H9 (cell line): ENCODE results near the gene KLHL5. TPM values are rescaled to one million over a fixed set of nuclear protein-coding genes. Genes with fewer than 3 reads are reported as not detected.

Source experiments
- DNase-seq: peaks from one replicate; pipeline ENCODE4 v3.0.0-alpha.2; 2017
- H2AFZ ChIP-seq: one replicate; pipeline ENCODE4 v1.6.1; 2013; ENCODE audit warnings: mild to moderate bottlenecking, low read length, control low read depth, moderate library complexity
- H2AK5ac ChIP-seq: 2 replicates; pipeline ENCODE4 v1.6.1; 2013; ENCODE audit warnings: low read length, control low read depth, mixed read lengths; ENCODE audit not compliant: insufficient read length
- H2BK120ac ChIP-seq: one replicate; pipeline ENCODE4 v1.6.1; 2013; ENCODE audit warnings: low read depth, mild to moderate bottlenecking, low read length, control low read depth, inconsistent platforms; ENCODE audit not compliant: poor library complexity, severe bottlenecking
- H2BK12ac ChIP-seq: 2 replicates; pipeline ENCODE4 v1.6.1; 2013; ENCODE audit warnings: low read length, control low read depth, mixed read lengths, low read depth; ENCODE audit not compliant: insufficient read length
- H2BK15ac ChIP-seq: 2 replicates; pipeline ENCODE4 v1.6.1; 2013; ENCODE audit warnings: low read depth, low read length, control low read depth
- H2BK20ac ChIP-seq: one replicate; pipeline ENCODE4 v1.6.1; 2013; ENCODE audit warnings: low read depth, mild to moderate bottlenecking, low read length, control low read depth, inconsistent platforms; ENCODE audit not compliant: poor library complexity, severe bottlenecking
- H2BK5ac ChIP-seq: 2 replicates; pipeline ENCODE4 v1.6.1; 2013; ENCODE audit warnings: low read length, control low read depth, mixed read lengths; ENCODE audit not compliant: insufficient read length
- H3K14ac ChIP-seq: 2 replicates; pipeline ENCODE4 v1.6.1; 2013; ENCODE audit warnings: low read length, control low read depth; ENCODE audit not compliant: insufficient read depth
- H3K18ac ChIP-seq: 2 replicates; pipeline ENCODE4 v1.6.1; 2013; ENCODE audit warnings: low read depth, mild to moderate bottlenecking, mixed read lengths, low read length, control low read depth; ENCODE audit not compliant: insufficient read length
- H3K23ac ChIP-seq: 2 replicates; pipeline ENCODE4 v1.6.1; 2013; ENCODE audit warnings: low read length, control low read depth, mixed read lengths, low read depth; ENCODE audit not compliant: insufficient read length
- H3K23me2 ChIP-seq: 2 replicates; pipeline ENCODE4 v1.6.1; 2013; ENCODE audit warnings: low read depth, mild to moderate bottlenecking, mixed read lengths, low read length, control low read depth; ENCODE audit not compliant: insufficient read length, poor library complexity, severe bottlenecking
- H3K27ac ChIP-seq: 2 replicates; pipeline ENCODE4 v1.5.1; 2013; ENCODE audit warnings: low read length, control low read depth, mixed read lengths, low read depth; ENCODE audit not compliant: insufficient read length
- H3K27me3 ChIP-seq: 2 replicates; pipeline ENCODE4 v1.6.1; 2013; ENCODE audit warnings: low read length, control low read depth, inconsistent platforms; ENCODE audit not compliant: insufficient read depth
- H3K4ac ChIP-seq: 2 replicates; pipeline ENCODE4 v1.6.1; 2013; ENCODE audit warnings: low read depth, mild to moderate bottlenecking, control low read depth, inconsistent platforms, low read length, moderate library complexity
- H3K4me1 ChIP-seq: 2 replicates; pipeline ENCODE4 v1.6.1; 2013; ENCODE audit warnings: low read length, control low read depth, inconsistent platforms; ENCODE audit not compliant: insufficient read depth
- H3K4me2 ChIP-seq: 2 replicates; pipeline ENCODE4 v1.6.1; 2013; ENCODE audit warnings: low read length, control low read depth, mixed read lengths; ENCODE audit not compliant: insufficient read length, insufficient read depth
- H3K56ac ChIP-seq: 2 replicates; pipeline ENCODE4 v1.6.1; 2013; ENCODE audit warnings: low read depth, mild to moderate bottlenecking, mixed read lengths, low read length, control low read depth; ENCODE audit not compliant: insufficient read length
- H3K79me1 ChIP-seq: 2 replicates; pipeline ENCODE4 v1.6.1; 2013; ENCODE audit warnings: low read depth, mild to moderate bottlenecking, moderate library complexity, low read length, control low read depth, inconsistent platforms; ENCODE audit not compliant: insufficient read depth, poor library complexity, severe bottlenecking
- H3K79me2 ChIP-seq: 2 replicates; pipeline ENCODE4 v1.6.1; 2013; ENCODE audit warnings: low read length, control low read depth, inconsistent platforms; ENCODE audit not compliant: insufficient read depth
- H3K9ac ChIP-seq: 2 replicates; pipeline ENCODE4 v1.6.1; 2013; ENCODE audit warnings: low read length, control low read depth, mixed read lengths; ENCODE audit not compliant: insufficient read length; ENCODE audit errors: extremely low read depth
- H3K9me3 ChIP-seq: one replicate; pipeline ENCODE4 v1.6.1; 2013; ENCODE audit warnings: low read depth, low read length, inconsistent platforms; ENCODE audit not compliant: control insufficient read depth
- H3T11ph ChIP-seq: one replicate; pipeline ENCODE4 v1.6.1; 2013; ENCODE audit warnings: mild to moderate bottlenecking, low read length, control low read depth, inconsistent platforms
- H4K20me1 ChIP-seq: one replicate; pipeline ENCODE4 v1.6.1; 2013; ENCODE audit not compliant: control insufficient read depth, insufficient read length, insufficient read depth
- H4K5ac ChIP-seq: 2 replicates; pipeline ENCODE4 v1.6.1; 2013; ENCODE audit warnings: low read depth, mild to moderate bottlenecking, mixed read lengths, low read length, control low read depth; ENCODE audit not compliant: insufficient read length
- H4K8ac ChIP-seq: replicated peaks from 2 replicates; pipeline ENCODE4 v1.6.1; 2013; ENCODE audit warnings: low read length, control low read depth, mixed read lengths, low read depth; ENCODE audit not compliant: insufficient read length
- H4K91ac ChIP-seq: 2 replicates; pipeline ENCODE4 v1.6.1; 2013; ENCODE audit warnings: low read depth, mild to moderate bottlenecking, moderate library complexity, mixed read lengths, low read length, control low read depth; ENCODE audit not compliant: insufficient read length
- H3K27ac Mint-ChIP-seq, 3 experiments: 2 replicates in 2 of 3; 3 replicates in 1 of 3; pipeline ENCODE4 v1.8.0; 2020 to 2021; ENCODE audit warnings: mixed read lengths in 3 of 3, mild to moderate bottlenecking in 1 of 3, moderate library complexity in 1 of 3
- H3K27me3 Mint-ChIP-seq: 2 replicates; pipeline ENCODE4 v1.8.0; 2021; ENCODE audit warnings: low read depth, mild to moderate bottlenecking, moderate library complexity, mixed read lengths
- H3K36me3 Mint-ChIP-seq, 3 experiments: 2 replicates in 2 of 3; 3 replicates in 1 of 3; pipeline ENCODE4 v1.8.0; 2020 to 2021; ENCODE audit warnings: low read depth in 3 of 3, mixed read lengths in 3 of 3; ENCODE audit not compliant: insufficient read depth in 1 of 3
- H3K4me1 Mint-ChIP-seq, 2 experiments: 2 replicates each; pipeline ENCODE4 v1.8.0; 2020; ENCODE audit warnings: mixed read lengths in 2 of 2
- H3K4me3 Mint-ChIP-seq, 2 experiments: 2 replicates in 1 of 2; 3 replicates in 1 of 2; pipeline ENCODE4 v1.8.0; 2020 to 2021; ENCODE audit warnings: mild to moderate bottlenecking in 2 of 2, mixed read lengths in 2 of 2, moderate library complexity in 1 of 2
- H3K9me3 Mint-ChIP-seq, 2 experiments: 2 replicates in 1 of 2; 3 replicates in 1 of 2; pipeline ENCODE4 v1.8.0; 2020; ENCODE audit warnings: mild to moderate bottlenecking in 2 of 2, mixed read lengths in 2 of 2, moderate library complexity in 1 of 2
- CTCF ChIP-seq: fragments of 200-600 bp; sonication (generic); conservative IDR thresholded peaks from 3 replicates; pipeline ENCODE4 v1.8.0; 2021; ENCODE audit warnings: antibody characterized with exemption, mild to moderate bottlenecking
- WGBS: extraction: QIAGEN DNeasy Blood & Tissue Kit; methylation state at CpG from one replicate; pipeline ENCODE4 v1.1.7; 2013; ENCODE audit warnings: missing lambda C conversion rate, low lambda C conversion rate, mixed read lengths; ENCODE audit not compliant: insufficient read length; ENCODE audit errors: extremely low coverage; 5-methylcytosine and 5-hydroxymethylcytosine counted together
- total RNA-seq: library from RNA; stranded (reverse); gene quantifications from 2 replicates; pipeline ENCODE4 v1.2.1, GENCODE V29; 2021

KLHL5 gene
- total RNA-seq, 1 experiment from 2014 or later: 16.8 TPM

DNA sequence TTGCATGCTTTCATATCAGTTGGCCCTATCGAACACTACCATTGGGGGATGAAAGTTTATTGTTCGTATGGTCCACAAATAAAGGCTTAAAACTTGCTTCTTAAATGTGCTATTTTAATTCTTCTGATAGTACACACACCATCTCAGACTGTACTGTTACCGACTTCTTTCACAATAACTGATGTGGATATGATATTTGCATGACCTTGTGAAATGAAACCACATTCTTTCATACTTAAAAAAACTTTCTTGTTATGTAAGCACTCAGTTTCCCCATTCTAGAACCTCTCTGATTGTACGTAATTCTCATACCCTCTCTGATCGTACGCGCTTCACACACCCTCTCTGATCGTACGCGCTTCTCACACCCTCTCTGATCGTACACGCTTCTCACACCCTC, 108.3 kb downstream of the KLHL5 start:
- no peak overlapping the region for H2BK120ac ChIP-seq
- no peak overlapping the region for H2BK20ac ChIP-seq
- no peak overlapping the region for H3K18ac ChIP-seq
- no peak for TF ChIP-seq CTCF
- Mint-ChIP-seq H3K36me3 (no peaks in the 10 kb centered on the region), H3K4me1 (peaks cover 10 to 11% of the 10 kb centered on the region in 2 experiments), H3K9me3 (no peaks in the 10 kb centered on the region), H3K4me3 (no peak overlapping the region), H3K27ac (no peak overlapping the region), H3K27me3 (peaks cover 9% of the 10 kb centered on the region)
- no peak overlapping the region for H2AFZ ChIP-seq
- H3K4ac ChIP-seq: no peak overlapping the region
- H3K27me3 ChIP-seq: no peaks in the 10 kb centered on the region
- H3K23me2 ChIP-seq: no peaks in the 10 kb centered on the region
- H4K91ac ChIP-seq: no peak overlapping the region
- H4K8ac ChIP-seq: no peak overlapping the region
- H2AK5ac ChIP-seq: no peak overlapping the region
- H3K23ac ChIP-seq: no peak overlapping the region
- H2BK12ac ChIP-seq: no peak overlapping the region
- DNase-seq: no peak
- no peak overlapping the region for H2BK5ac ChIP-seq
- no peak overlapping the region for H3K14ac ChIP-seq
- 100% methylated on average over 4 of the region's 12 CpGs for WGBS
- H3K9me3 ChIP-seq: no peaks in the 10 kb centered on the region
- H4K5ac ChIP-seq: no peak overlapping the region
- H4K20me1 ChIP-seq: no peaks in the 10 kb centered on the region
- H3K79me2 ChIP-seq: no peaks in the 10 kb centered on the region
- no peak overlapping the region for H3K4me2 ChIP-seq
- no peak overlapping the region for H3T11ph ChIP-seq
- no peak overlapping the region for H3K56ac ChIP-seq
- H3K4me1 ChIP-seq: no peaks in the 10 kb centered on the region; the same call in 1 of the 2 replicates
- H3K27ac ChIP-seq: no peak overlapping the region
- no peak overlapping the region for H2BK15ac ChIP-seq
- no peaks in the 10 kb centered on the region for H3K79me1 ChIP-seq
- no peak overlapping the region for H3K9ac ChIP-seq

Other genes with a start within 250 kb of the KLHL5 start
- 0.07 and 0.11 TPM in 2 replicates for gene TLR6, start 205.4 kb upstream of the KLHL5 start, total RNA-seq
- 9.9 and 10.3 TPM in 2 replicates for gene FAM114A1, start 194.4 kb upstream of the KLHL5 start, total RNA-seq
- not detected in 2 replicates for gene TMEM156, start 29.8 kb upstream of the KLHL5 start, total RNA-seq
- 23.3 and 25.3 TPM in 2 replicates for gene WDR19, start 120.3 kb downstream of the KLHL5 start, total RNA-seq